Chondrocyte (in vitro differentiated cells): ENCODE measurements around the gene LAMP5. TPM values are rescaled to one million over a fixed set of nuclear protein-coding genes. Genes with fewer than 3 reads are reported as not detected.

Experiments
- DNase-seq: peaks from one replicate; pipeline ENCODE4 v3.0.0; 2021; ENCODE audit warnings: mixed read lengths, low spot score
- H3K27ac Mint-ChIP-seq: one replicate; pipeline ENCODE4 v1.8.0; 2021; ENCODE audit warnings: mild to moderate bottlenecking, moderate library complexity, mixed read lengths; ENCODE audit not compliant: unreplicated experiment
- H3K27me3 Mint-ChIP-seq: 2 replicates; pipeline ENCODE4 v1.8.0; 2021; ENCODE audit warnings: low read depth, mixed read lengths
- H3K36me3 Mint-ChIP-seq: 2 replicates; pipeline ENCODE4 v1.8.0; 2021; ENCODE audit warnings: low read depth, mixed read lengths
- H3K4me1 Mint-ChIP-seq: 2 replicates; pipeline ENCODE4 v1.8.0; 2021; ENCODE audit warnings: low read depth, mild to moderate bottlenecking, mixed read lengths
- H3K4me3 Mint-ChIP-seq: one replicate; pipeline ENCODE4 v1.8.0; 2021; ENCODE audit warnings: mild to moderate bottlenecking, moderate library complexity, mixed read lengths; ENCODE audit not compliant: unreplicated experiment
- H3K9me3 Mint-ChIP-seq: 2 replicates; pipeline ENCODE4 v1.8.0; 2021; ENCODE audit warnings: low read depth, mixed read lengths
- total RNA-seq: library from RNA; stranded (reverse); gene quantifications from 3 replicates; pipeline ENCODE4 v1.2.1, GENCODE V29; 2021
- TF ChIP-seq, protein P1 (sequence below): fragments of 200-600 bp; sonication (generic); IDR thresholded peaks from 2 replicates; pipeline ENCODE4 v1.5.0; 2021; ENCODE audit warnings: antibody characterized with exemption, mild to moderate bottlenecking, moderate library complexity

LAMP5 gene
- total RNA-seq, 1 donor from 2014 or later, result 2.5 TPM

DNA sequence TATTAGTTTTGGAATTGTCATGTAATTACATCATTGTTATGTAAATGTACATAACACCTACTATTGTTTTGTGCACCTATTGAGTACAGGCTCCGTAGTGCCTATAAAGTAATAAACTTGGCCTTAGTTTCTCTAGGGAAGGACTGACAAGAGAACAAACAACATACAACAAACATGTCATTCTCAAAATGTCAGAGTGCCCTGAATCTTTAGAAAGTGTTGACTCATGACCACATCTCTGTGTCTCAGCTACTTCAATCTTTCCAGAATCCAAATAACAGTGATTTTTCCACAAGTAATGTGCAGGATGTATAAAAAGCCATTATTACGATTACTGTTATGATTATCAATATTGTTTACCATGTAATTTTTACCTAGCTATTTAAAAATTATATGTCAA is 17.2 kb downstream of the LAMP5 start:
- no peak for DNase-seq
- Mint-ChIP-seq H3K36me3 (no peaks in the 10 kb centered on the region), H3K9me3 (no peaks in the 10 kb centered on the region), H3K4me1 (peaks cover 26% of the 10 kb centered on the region), H3K4me3 (no peak overlapping the region), H3K27ac (peak overlapping the region; percentile 55), H3K27me3 (peaks cover under 1% of the 10 kb centered on the region)
- TF ChIP-seq, protein P1, sequence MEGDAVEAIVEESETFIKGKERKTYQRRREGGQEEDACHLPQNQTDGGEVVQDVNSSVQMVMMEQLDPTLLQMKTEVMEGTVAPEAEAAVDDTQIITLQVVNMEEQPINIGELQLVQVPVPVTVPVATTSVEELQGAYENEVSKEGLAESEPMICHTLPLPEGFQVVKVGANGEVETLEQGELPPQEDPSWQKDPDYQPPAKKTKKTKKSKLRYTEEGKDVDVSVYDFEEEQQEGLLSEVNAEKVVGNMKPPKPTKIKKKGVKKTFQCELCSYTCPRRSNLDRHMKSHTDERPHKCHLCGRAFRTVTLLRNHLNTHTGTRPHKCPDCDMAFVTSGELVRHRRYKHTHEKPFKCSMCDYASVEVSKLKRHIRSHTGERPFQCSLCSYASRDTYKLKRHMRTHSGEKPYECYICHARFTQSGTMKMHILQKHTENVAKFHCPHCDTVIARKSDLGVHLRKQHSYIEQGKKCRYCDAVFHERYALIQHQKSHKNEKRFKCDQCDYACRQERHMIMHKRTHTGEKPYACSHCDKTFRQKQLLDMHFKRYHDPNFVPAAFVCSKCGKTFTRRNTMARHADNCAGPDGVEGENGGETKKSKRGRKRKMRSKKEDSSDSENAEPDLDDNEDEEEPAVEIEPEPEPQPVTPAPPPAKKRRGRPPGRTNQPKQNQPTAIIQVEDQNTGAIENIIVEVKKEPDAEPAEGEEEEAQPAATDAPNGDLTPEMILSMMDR, result no peak

GRCh38 chr20:9532069-9532838 is 17.9 kb downstream of the LAMP5 start:
- no peaks in the 10 kb centered on the region for H3K36me3 Mint-ChIP-seq
- H3K4me1 Mint-ChIP-seq, result peaks cover 26% of the 10 kb centered on the region
- peak overlapping the region; percentile 35 for H3K27ac Mint-ChIP-seq
- DNase-seq, result no peak
- H3K4me3 Mint-ChIP-seq, result no peak overlapping the region
- H3K27me3 Mint-ChIP-seq, result peaks cover 2% of the 10 kb centered on the region
- no peaks in the 10 kb centered on the region for H3K9me3 Mint-ChIP-seq
- TF ChIP-seq, protein P1, result no peak

- peaks cover 7% of the 10 kb centered on the region for H3K27me3 Mint-ChIP-seq
- H3K36me3 Mint-ChIP-seq, result no peaks in the 10 kb centered on the region
- H3K4me1 Mint-ChIP-seq, result peaks cover 29% of the 10 kb centered on the region
- TF ChIP-seq, protein P1, result no peak
- H3K9me3 Mint-ChIP-seq, result no peaks in the 10 kb centered on the region
- DNase-seq, result no peak
- H3K27ac Mint-ChIP-seq, result no peak overlapping the region
- H3K4me3 Mint-ChIP-seq, result no peak overlapping the region
Measured at GRCh38 chr20:9534025-9534424, 19.6 kb downstream of the LAMP5 start.

- H3K4me1 Mint-ChIP-seq, result peaks cover 26% of the 10 kb centered on the region
- TF ChIP-seq, protein P1, result no peak
- H3K27ac Mint-ChIP-seq, result no peak overlapping the region
- no peak overlapping the region for H3K4me3 Mint-ChIP-seq
- no peak for DNase-seq
- no peaks in the 10 kb centered on the region for H3K9me3 Mint-ChIP-seq
- peaks cover 11% of the 10 kb centered on the region for H3K27me3 Mint-ChIP-seq
- no peaks in the 10 kb centered on the region for H3K36me3 Mint-ChIP-seq
Measured at GRCh38 chr20:9535449-9535848, 21.1 kb downstream of the LAMP5 start.

- DNase-seq, result no peak
- Mint-ChIP-seq H3K27ac (no peak overlapping the region), H3K27me3 (peaks cover 34% of the 10 kb centered on the region), H3K9me3 (no peaks in the 10 kb centered on the region), H3K4me1 (peaks cover 2% of the 10 kb centered on the region), H3K4me3 (no peak overlapping the region), H3K36me3 (peaks cover 2% of the 10 kb centered on the region)
- TF ChIP-seq, protein P1, result no peak
Measured at GRCh38 chr20:9543214-9543613, 28.8 kb downstream of the LAMP5 start.
